Measurements from ENCODE around the gene NUP205. TPM values are rescaled to one million over a fixed set of nuclear protein-coding genes. Genes with fewer than 3 reads are reported as not detected.
A peak's percentile ranks its signal among the peaks of the same experiment; 100 is the strongest.

NUP205 gene
- total RNA-seq, result 10 to 100 TPM; 28.3 to 30.1 TPM

GRCh38 chr7:135557455-135558336 lies at the start of gene NUP205:
Gene NUP205, plus strand, starts transcription at chr7:135557917. Its CDS starts 28 bp downstream, at chr7:135557945.
- peak; percentile 19 for DNase-seq (ENCODE audit: low spot score)
- ATAC-seq (ENCODE audit: insufficient number of reproducible peaks, low FRiP score, low read depth), result peak; percentile 95
- Histone ChIP-seq H3K9me3 (no peaks in the 10 kb centered on the region), H3K36me3 (no peaks in the 10 kb centered on the region), H3K4me3 (peak within 1 kb of the TSS; percentile 78), H3K27me3 (replicated peaks; ENCODE audit: insufficient read depth) (no peaks in the 10 kb centered on the region), H3K27ac (peak within 1 kb of the TSS; percentile 88 to 92), H3K4me1 (ENCODE audit: control insufficient read depth in 1 of 2, low read depth in 2 of 2) (peaks cover 8 to 17% of the 10 kb centered on the region in 2 donors)
- peak; percentile 18 for TF ChIP-seq CTCF (IDR thresholded peaks at IDR 0.05)

GRCh38 chr7:135508883-135509588 lies 48.7 kb upstream of the NUP205 start:
- Histone ChIP-seq H3K27me3 (replicated peaks; ENCODE audit: insufficient read depth) (no peaks in the 10 kb centered on the region), H3K27ac (peak overlapping the region; percentile 84 to 86), H3K9me3 (no peaks in the 10 kb centered on the region), H3K4me1 (ENCODE audit: control insufficient read depth in 1 of 2, low read depth in 2 of 2) (peaks cover 20% of the 10 kb centered on the region in 2 donors), H3K36me3 (no peaks in the 10 kb centered on the region), H3K4me3 (peak overlapping the region; percentile 85)
- no peak for DNase-seq (ENCODE audit: low spot score)
- no peak for TF ChIP-seq CTCF (IDR thresholded peaks at IDR 0.05)
- ATAC-seq (ENCODE audit: insufficient number of reproducible peaks, low FRiP score, low read depth), result peak; percentile 6

GRCh38 chr7:135509589-135509838 lies 48.2 kb upstream of the NUP205 start:
- ATAC-seq (ENCODE audit: insufficient number of reproducible peaks, low FRiP score, low read depth), result no peak
- Histone ChIP-seq H3K9me3 (no peaks in the 10 kb centered on the region), H3K27ac (peak overlapping the region; percentile 84 to 86), H3K36me3 (no peaks in the 10 kb centered on the region), H3K27me3 (replicated peaks; ENCODE audit: insufficient read depth) (no peaks in the 10 kb centered on the region), H3K4me3 (peak overlapping the region; percentile 85), H3K4me1 (ENCODE audit: control insufficient read depth in 1 of 2, low read depth in 2 of 2) (peaks cover 20% of the 10 kb centered on the region in 2 donors)
- TF ChIP-seq CTCF (IDR thresholded peaks at IDR 0.05), result no peak
- no peak for DNase-seq (ENCODE audit: low spot score)

GRCh38 chr7:135509839-135510591 lies 47.7 kb upstream of the NUP205 start, which contains the start of gene CNOT4:
Gene CNOT4, minus strand, starts transcription at chr7:135510102. Its CDS starts 71,771 bp downstream, at chr7:135438331.
- Histone ChIP-seq H3K4me3 (peak within 1 kb of the TSS; percentile 85), H3K36me3 (no peaks in the 10 kb centered on the region), H3K4me1 (ENCODE audit: control insufficient read depth in 1 of 2, low read depth in 2 of 2) (peaks cover 20% of the 10 kb centered on the region in 2 donors), H3K27ac (peak within 1 kb of the TSS; percentile 84 to 86), H3K9me3 (no peaks in the 10 kb centered on the region), H3K27me3 (replicated peaks; ENCODE audit: insufficient read depth) (no peaks in the 10 kb centered on the region)
- ATAC-seq (ENCODE audit: insufficient number of reproducible peaks, low FRiP score, low read depth) (peak; percentile 92), DNase-seq (ENCODE audit: low spot score) (peak; percentile 88)
- no peak for TF ChIP-seq CTCF (IDR thresholded peaks at IDR 0.05)
